ENCODE data around the gene MGAT4D. TPM values are rescaled to one million over a fixed set of nuclear protein-coding genes. Genes with fewer than 3 reads are reported as not detected.

The MGAT4D gene
- total RNA-seq, 1 donor from 2014 or later = not detected

DNA sequence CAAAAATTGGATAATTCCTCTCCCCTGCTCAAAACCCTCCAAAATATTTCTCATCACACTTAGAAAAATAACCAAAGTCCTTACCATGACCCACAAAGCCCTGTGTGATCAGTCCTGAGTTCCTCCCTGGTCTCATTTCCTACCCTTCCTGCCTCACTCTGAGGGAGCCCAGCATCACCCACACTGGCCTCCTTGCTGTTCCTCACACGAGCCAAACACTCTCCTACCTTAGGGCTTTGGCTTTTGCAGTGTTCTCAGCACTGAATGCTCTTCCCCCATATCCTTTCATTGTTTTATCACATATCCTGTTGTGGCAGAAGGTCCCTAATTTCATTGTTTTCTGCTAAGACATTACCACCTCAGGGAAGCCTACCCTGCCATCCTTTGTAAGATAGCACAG, 12.2 kb downstream of the MGAT4D start:
- Mint-ChIP-seq H3K4me3 (ENCODE audit: unreplicated experiment) (no peak overlapping the region), H3K27ac (ENCODE audit: unreplicated experiment) (no peak overlapping the region), H3K27me3 (ENCODE audit: low read depth) (peaks cover 23% of the 10 kb centered on the region), H3K36me3 (ENCODE audit: low read depth) (no peaks in the 10 kb centered on the region), H3K4me1 (ENCODE audit: low read depth) (no peaks in the 10 kb centered on the region), H3K9me3 (ENCODE audit: low read depth) (peaks cover 13% of the 10 kb centered on the region)
- TF ChIP-seq CTCF (IDR thresholded peaks at IDR 0.05) = no peak
- no peak for DNase-seq (ENCODE audit: low spot score)

GRCh38 chr4:140483445-140483844, 14.6 kb downstream of the MGAT4D start:
- DNase-seq (ENCODE audit: low spot score) = no peak
- Mint-ChIP-seq H3K4me1 (ENCODE audit: low read depth) (no peaks in the 10 kb centered on the region), H3K36me3 (ENCODE audit: low read depth) (no peaks in the 10 kb centered on the region), H3K9me3 (ENCODE audit: low read depth) (peaks cover 13% of the 10 kb centered on the region), H3K4me3 (ENCODE audit: unreplicated experiment) (no peak overlapping the region), H3K27me3 (ENCODE audit: low read depth) (peaks cover 18% of the 10 kb centered on the region), H3K27ac (ENCODE audit: unreplicated experiment) (no peak overlapping the region)
- no peak for TF ChIP-seq CTCF (IDR thresholded peaks at IDR 0.05)

DNA sequence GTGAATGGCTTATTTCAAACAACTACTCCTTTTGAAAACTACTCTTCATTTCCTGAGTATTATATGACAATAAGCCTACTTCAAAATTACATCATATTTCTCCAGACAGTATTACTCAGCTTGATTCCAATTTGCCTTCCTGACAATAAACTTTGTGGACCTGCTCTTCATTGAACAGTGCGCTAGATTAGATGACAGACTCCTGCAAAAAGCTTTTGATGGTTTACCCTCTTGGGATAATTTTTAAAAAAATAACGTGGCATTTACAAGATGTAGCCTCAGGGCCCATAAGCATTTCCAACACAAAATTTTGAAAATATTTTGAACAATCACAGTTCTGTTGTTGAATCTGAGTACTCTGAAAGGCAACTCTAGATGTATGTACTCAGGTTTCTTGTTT, 25.9 kb downstream of the MGAT4D start:
- Mint-ChIP-seq H3K27ac (ENCODE audit: unreplicated experiment) (no peak overlapping the region), H3K4me3 (ENCODE audit: unreplicated experiment) (no peak overlapping the region), H3K36me3 (ENCODE audit: low read depth) (peaks cover 5% of the 10 kb centered on the region), H3K9me3 (ENCODE audit: low read depth) (no peaks in the 10 kb centered on the region), H3K4me1 (ENCODE audit: low read depth) (peaks cover 3% of the 10 kb centered on the region), H3K27me3 (ENCODE audit: low read depth) (peaks cover 16% of the 10 kb centered on the region)
- DNase-seq (ENCODE audit: low spot score) = no peak
- no peak for TF ChIP-seq CTCF (IDR thresholded peaks at IDR 0.05)

- Mint-ChIP-seq H3K4me1 (ENCODE audit: low read depth) (peaks cover 3% of the 10 kb centered on the region), H3K36me3 (ENCODE audit: low read depth) (peaks cover 5% of the 10 kb centered on the region), H3K9me3 (ENCODE audit: low read depth) (no peaks in the 10 kb centered on the region), H3K27ac (ENCODE audit: unreplicated experiment) (no peak overlapping the region), H3K27me3 (ENCODE audit: low read depth) (peaks cover 29% of the 10 kb centered on the region), H3K4me3 (ENCODE audit: unreplicated experiment) (no peak overlapping the region)
- DNase-seq (ENCODE audit: low spot score) = no peak
- TF ChIP-seq CTCF (IDR thresholded peaks at IDR 0.05) = no peak
Observed at GRCh38 chr4:140469791-140470733, 28.0 kb downstream of the MGAT4D start.

DNA sequence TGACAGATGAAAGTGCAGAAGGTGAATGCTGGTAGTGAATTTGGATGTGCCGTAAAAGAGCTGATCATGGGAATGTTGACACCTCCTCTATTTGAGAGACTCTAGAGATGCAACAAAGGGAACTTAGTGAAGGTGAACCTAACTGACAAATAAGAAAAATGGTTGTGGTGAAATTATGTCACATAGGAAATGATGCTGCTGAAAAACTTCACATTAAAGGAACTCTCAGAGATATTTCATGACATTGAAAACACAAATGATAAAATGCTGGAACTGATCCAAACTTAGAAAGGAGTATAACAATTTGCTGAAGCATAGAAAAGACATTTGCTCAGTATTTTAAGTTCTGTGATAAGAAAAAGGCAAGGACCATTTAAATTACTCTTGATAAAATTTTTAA, 31.9 kb downstream of the MGAT4D start:
- Mint-ChIP-seq H3K9me3 (ENCODE audit: low read depth) (no peaks in the 10 kb centered on the region), H3K4me1 (ENCODE audit: low read depth) (no peaks in the 10 kb centered on the region), H3K27ac (ENCODE audit: unreplicated experiment) (no peak overlapping the region), H3K27me3 (ENCODE audit: low read depth) (peaks cover 35% of the 10 kb centered on the region), H3K4me3 (ENCODE audit: unreplicated experiment) (no peak overlapping the region), H3K36me3 (ENCODE audit: low read depth) (peaks cover 5% of the 10 kb centered on the region)
- DNase-seq (ENCODE audit: low spot score) = no peak
- TF ChIP-seq CTCF (IDR thresholded peaks at IDR 0.05) = no peak

Measured in chondrocyte (in vitro differentiated cells).